Common myeloid progenitor, CD34-positive (primary cell): ENCODE data around the gene METTL24.
A peak's percentile ranks its signal among the peaks of the same experiment; 100 is the strongest.

Experiments used
- CTCF ChIA-PET: fragments of 350-600 bp; sonication (Branson Sonifier 250); formaldehyde crosslinking; loops from one replicate; lab custom pipeline; 2021; ENCODE audit warnings: antibody characterized with exemption; lab: Charles Lee
- POLR2A ChIA-PET: fragments of 350-600 bp; sonication (Branson Sonifier 250); formaldehyde crosslinking; loops from one replicate; lab custom pipeline; 2021; ENCODE audit warnings: antibody characterized with exemption; lab: Charles Lee
- DNase-seq, 3 donors: peaks; one replicate each; pipeline versions ENCODE4 v3.0.0 to v3.0.0-alpha.2; 2013
- H3K27ac ChIP-seq, 2 experiments: 1 replicate in 1 of 2; 2 replicates in 1 of 2; pipeline ENCODE4 v1.7.0; 2013; ENCODE audit warnings: inconsistent platforms in 2 of 2, low read length in 2 of 2, mild to moderate bottlenecking in 2 of 2, low read depth in 1 of 2, moderate library complexity in 1 of 2; ENCODE audit not compliant: severe bottlenecking in 2 of 2, insufficient read depth in 1 of 2, poor library complexity in 1 of 2
- H3K27me3 ChIP-seq, 5 experiments: replicated peaks in 2 of 5; 1 replicate in 3 of 5; 2 replicates in 2 of 5; pipeline versions ENCODE4 v1.6.1 to v1.7.0; 2013; ENCODE audit warnings: low read length in 4 of 5, mild to moderate bottlenecking in 2 of 5, moderate library complexity in 2 of 5, inconsistent platforms in 1 of 5; ENCODE audit not compliant: insufficient read depth in 5 of 5, control insufficient read depth in 4 of 5
- H3K36me3 ChIP-seq, 4 experiments: 1 replicate in 2 of 4; 2 replicates in 2 of 4; pipeline versions ENCODE4 v1.6.1 to v1.7.0; 2013; ENCODE audit warnings: low read length in 3 of 4, control low read depth in 1 of 4, mild to moderate bottlenecking in 1 of 4; ENCODE audit not compliant: control insufficient read depth in 4 of 4, insufficient read depth in 4 of 4
- H3K4me1 ChIP-seq, 4 experiments: 1 replicate in 3 of 4; 2 replicates in 1 of 4; pipeline versions ENCODE4 v1.6.1 to v1.7.1; 2013; ENCODE audit warnings: low read length in 3 of 4, mild to moderate bottlenecking in 3 of 4, control low read depth in 1 of 4, inconsistent platforms in 1 of 4, moderate library complexity in 1 of 4; ENCODE audit not compliant: control insufficient read depth in 4 of 4, insufficient read depth in 4 of 4; ENCODE audit errors: control extremely low read depth in 1 of 4
- H3K4me3 ChIP-seq, 7 experiments: 1 replicate in 4 of 7; 2 replicates in 3 of 7; pipeline versions ENCODE4 v1.5.1 to v1.7.0; 2013; ENCODE audit warnings: mild to moderate bottlenecking in 7 of 7, low read length in 6 of 7, moderate library complexity in 6 of 7, inconsistent platforms in 2 of 7, low read depth in 2 of 7, control low read depth in 1 of 7; ENCODE audit not compliant: insufficient read depth in 4 of 7, control insufficient read depth in 1 of 7; ENCODE audit errors: extremely low read depth in 1 of 7
- H3K9me3 ChIP-seq, 5 experiments: 1 replicate in 4 of 5; 2 replicates in 1 of 5; pipeline versions ENCODE4 v1.6.1 to v1.7.1; 2013; ENCODE audit warnings: low read length in 4 of 5, mild to moderate bottlenecking in 2 of 5, inconsistent platforms in 1 of 5, low read depth in 1 of 5, moderate library complexity in 1 of 5; ENCODE audit not compliant: control insufficient read depth in 4 of 5, insufficient read depth in 2 of 5; ENCODE audit errors: control extremely low read depth in 1 of 5
- WGBS: methylation state at CpG from one replicate; pipeline ENCODE4 v1.1.5; 2013; ENCODE audit not compliant: insufficient coverage; 5-methylcytosine and 5-hydroxymethylcytosine counted together

Gene METTL24

DNA sequence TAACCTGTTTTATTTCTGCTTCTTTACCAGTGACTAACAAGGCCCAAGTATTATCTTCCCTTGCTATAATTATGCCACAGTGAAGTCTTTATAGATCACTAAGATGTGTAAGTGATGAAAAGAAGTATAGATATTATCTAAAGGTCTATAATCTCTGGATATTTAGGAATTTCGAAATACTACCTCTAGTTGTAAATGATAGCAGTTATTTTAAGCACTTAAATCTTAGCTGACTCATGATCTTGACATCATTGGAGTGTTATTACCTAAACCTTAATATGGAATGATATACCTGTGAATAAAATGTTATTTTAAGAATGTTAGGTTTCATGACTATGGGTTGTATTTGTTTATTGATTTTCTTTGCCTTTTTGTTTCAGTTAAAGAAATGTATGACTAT, 146.4 kb downstream of the METTL24 start:
- H3K36me3 ChIP-seq = peaks cover 17 to 75% (median 52%) of the 10 kb centered on the region in 4 experiments
- WGBS = no CpG with 5 or more reads among the region's 1 CpG

DNA sequence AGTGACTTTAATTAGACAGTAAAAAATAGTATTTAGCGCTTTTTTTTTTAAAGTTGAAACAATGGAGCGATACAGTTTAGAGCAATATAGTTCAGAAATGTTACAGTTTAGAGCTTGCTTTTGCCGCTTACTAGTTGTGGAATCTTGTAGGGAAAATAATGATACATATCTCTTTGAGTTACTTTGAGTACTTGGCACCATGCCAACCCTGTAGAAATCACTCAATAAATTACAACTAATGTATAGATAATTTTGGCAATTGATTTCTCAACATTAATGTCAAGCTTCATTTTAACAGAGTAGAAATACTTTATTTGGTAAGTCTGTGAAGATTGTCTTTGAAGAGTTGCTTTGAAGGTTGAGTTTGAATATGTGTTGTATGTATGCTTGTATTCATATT, 150.5 kb downstream of the METTL24 start:
- H3K36me3 ChIP-seq = peaks cover 11 to 49% (median 27%) of the 10 kb centered on the region in 4 experiments
- H3K27ac ChIP-seq = no peak overlapping the region
- DNase-seq = no peak
- CTCF ChIA-PET = interaction anchor here (0.8 to 2.9 kb wide), 3 partner anchors 9 to 110 kb away, joined by 3 to 10 read pairs (median 3); partner anchors contain the start of gene CDC40
- H3K9me3 ChIP-seq = no peaks in the 10 kb centered on the region
- no peaks in the 10 kb centered on the region for H3K27me3 ChIP-seq
- H3K4me1 ChIP-seq = no peaks in the 10 kb centered on the region
- POLR2A ChIA-PET = no interaction called here
- no peak overlapping the region for H3K4me3 ChIP-seq
- 100% methylated on average over 2 of the region's 3 CpGs for WGBS

More for the DNA sequence above, 146.4 kb downstream of the METTL24 start:
- DNase-seq = no peak
- H3K4me3 ChIP-seq = no peak overlapping the region
- ChIA-PET POLR2A (no interaction called here), CTCF (interaction anchor here (1.1 to 1.3 kb wide), 2 partner anchors 11 kb away, joined by 3 to 4 read pairs; no protein-coding TSS in a partner anchor)
- no peak overlapping the region for H3K27ac ChIP-seq
- H3K27me3 ChIP-seq = no peaks in the 10 kb centered on the region
- H3K4me1 ChIP-seq = no peaks in the 10 kb centered on the region
- H3K9me3 ChIP-seq = no peaks in the 10 kb centered on the region

DNA sequence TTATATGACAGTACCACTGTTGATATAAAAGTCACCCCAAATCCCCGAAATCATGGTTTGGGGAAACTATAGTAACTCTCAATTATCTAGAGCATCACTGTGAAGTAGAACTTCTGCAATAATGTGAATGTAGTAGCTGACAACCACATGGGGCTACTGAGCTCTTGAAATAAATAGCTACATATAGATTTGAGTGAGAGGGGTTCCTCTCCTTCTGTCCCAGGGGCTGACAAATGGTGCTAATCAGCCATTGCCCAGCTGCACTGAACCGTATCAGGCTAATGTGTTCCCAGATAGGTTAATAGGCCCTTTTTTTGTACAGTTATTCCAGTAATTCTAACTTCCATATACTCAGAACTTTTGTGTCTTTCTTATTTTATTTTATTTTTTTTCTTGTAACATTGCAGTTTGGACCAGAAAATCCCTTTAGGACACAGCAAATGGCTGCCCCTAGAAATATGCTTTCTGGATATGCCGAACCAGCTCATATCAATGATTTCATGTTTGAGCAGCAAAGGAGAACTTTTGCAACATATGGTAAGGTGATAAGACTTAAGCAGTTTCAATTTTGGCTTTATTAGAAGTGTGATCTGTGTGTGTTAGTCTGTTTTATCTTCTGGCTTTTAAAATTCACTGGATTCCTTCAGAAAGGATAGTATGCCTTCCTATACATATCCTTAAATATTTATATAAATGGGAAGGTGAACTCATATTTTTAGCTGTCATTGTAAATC, 156.8 kb downstream of the METTL24 start:
- WGBS = 71% methylated on average over 1 of the region's 3 CpGs
- Histone ChIP-seq H3K27me3 (no peaks in the 10 kb centered on the region), H3K27ac (no peak overlapping the region), H3K4me3 (no peak overlapping the region), H3K36me3 (peaks cover 0 to 11% (median 3%) of the 10 kb centered on the region in 4 experiments), H3K9me3 (no peaks in the 10 kb centered on the region), H3K4me1 (peaks cover 0 to 7% (median 2%) of the 10 kb centered on the region in 4 experiments)
- DNase-seq = peak in 2 of 3 donors; percentile 26 to 56
- CTCF ChIA-PET = interaction anchor here (1.2 kb wide), 1 partner anchor 11 kb away, joined by 3 read pairs; no protein-coding TSS in a partner anchor
- POLR2A ChIA-PET = no interaction called here

DNA sequence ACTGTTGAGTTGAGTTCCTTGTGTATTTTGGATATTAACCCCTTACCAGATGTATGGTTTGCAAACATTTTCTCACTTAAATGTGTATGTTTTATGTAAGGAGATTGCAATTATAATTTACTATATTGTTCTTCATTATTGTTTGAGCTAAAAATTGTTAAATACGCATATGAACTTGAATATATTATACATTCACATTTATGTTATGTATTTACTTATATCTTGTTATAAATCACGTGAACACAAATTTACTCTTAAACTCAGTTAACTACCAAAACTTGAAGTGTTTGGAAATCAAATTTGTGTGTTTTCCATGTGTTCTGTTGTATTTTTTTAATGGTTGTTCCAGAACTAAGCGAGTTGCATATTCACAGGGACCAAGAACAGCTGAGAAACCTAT, 159.6 kb downstream of the METTL24 start:
- H3K4me3 ChIP-seq = no peak overlapping the region
- no peak overlapping the region for H3K27ac ChIP-seq
- 100% methylated on average over 1 of the region's 3 CpGs for WGBS
- no peaks in the 10 kb centered on the region for H3K27me3 ChIP-seq
- DNase-seq = no peak
- H3K4me1 ChIP-seq = peaks cover 0 to 7% (median 2%) of the 10 kb centered on the region in 4 experiments
- ChIA-PET CTCF (interaction anchor here (0.9 to 1.2 kb wide), 3 partner anchors 10 to 154 kb away, joined by 3 to 5 read pairs (median 3); no protein-coding TSS in a partner anchor), POLR2A (no interaction called here)
- peaks cover 3 to 14% (median 10%) of the 10 kb centered on the region in 4 experiments for H3K36me3 ChIP-seq
- H3K9me3 ChIP-seq = no peaks in the 10 kb centered on the region

DNA sequence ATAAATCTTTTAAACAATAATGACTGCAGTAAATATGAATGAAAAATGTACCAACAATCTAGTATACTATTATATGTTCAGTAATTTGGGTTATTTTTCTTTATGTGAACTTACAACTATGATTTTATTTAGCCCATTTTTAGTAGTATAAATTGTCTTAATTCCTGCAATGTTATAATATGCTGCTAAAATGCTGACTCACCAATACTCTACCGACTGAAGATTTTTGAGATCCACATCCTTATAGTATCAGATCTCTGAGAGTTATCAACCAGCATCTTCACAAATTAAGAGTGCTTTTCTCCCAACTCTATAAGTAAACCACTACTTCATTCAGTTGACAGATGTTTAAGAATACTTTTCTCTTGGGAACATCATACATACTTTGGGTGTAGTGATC, 161.3 kb downstream of the METTL24 start:
- H3K9me3 ChIP-seq = no peaks in the 10 kb centered on the region
- no peak overlapping the region for H3K27ac ChIP-seq
- no CpG with 5 or more reads among the region's 1 CpG for WGBS
- H3K36me3 ChIP-seq = peaks cover 3 to 16% (median 11%) of the 10 kb centered on the region in 4 experiments
- POLR2A ChIA-PET = no interaction called here
- H3K4me3 ChIP-seq = no peak overlapping the region
- no peaks in the 10 kb centered on the region for H3K27me3 ChIP-seq
- CTCF ChIA-PET = no interaction called here
- peaks cover 0 to 9% (median 2%) of the 10 kb centered on the region in 4 experiments for H3K4me1 ChIP-seq
- DNase-seq = no peak

DNA sequence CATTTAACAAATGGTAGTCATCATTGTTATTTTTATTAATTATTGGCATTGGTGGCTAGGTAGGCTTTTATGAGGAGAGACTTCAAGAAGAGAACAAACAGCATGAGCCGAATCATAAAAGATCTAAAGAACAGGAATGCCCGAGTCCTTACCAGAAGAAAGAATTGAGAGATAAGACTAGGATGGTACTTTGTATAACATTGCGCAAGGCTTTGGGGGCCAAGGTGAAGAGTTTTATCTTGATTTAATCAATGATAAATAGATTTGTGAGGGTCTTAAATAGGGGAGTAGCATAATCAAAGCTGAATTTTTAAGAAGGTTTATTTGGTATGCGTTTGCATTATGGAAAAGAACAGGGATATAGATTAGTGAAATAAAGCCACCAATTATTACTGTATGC, 162.5 kb downstream of the METTL24 start:
- Histone ChIP-seq H3K9me3 (no peaks in the 10 kb centered on the region), H3K4me3 (no peak overlapping the region), H3K27me3 (no peaks in the 10 kb centered on the region), H3K4me1 (peaks cover 0 to 15% (median 6%) of the 10 kb centered on the region in 4 experiments), H3K36me3 (peaks cover 3 to 16% (median 12%) of the 10 kb centered on the region in 4 experiments), H3K27ac (no peak overlapping the region)
- no peak for DNase-seq
- ChIA-PET CTCF (interaction anchor here (0.6 to 1.4 kb wide), 3 partner anchors 10 to 732 kb away, joined by 3 to 5 read pairs (median 3); no protein-coding TSS in a partner anchor), POLR2A (no interaction called here)
- 100% methylated on average over 3 of the region's 4 CpGs for WGBS
